Measurements from ENCODE around the gene IMMP2L.

Gene IMMP2L

GRCh38 chr7:110964775-110965174 lies 597.5 kb downstream of the IMMP2L start:
- ATAC-seq (ENCODE audit: insufficient read depth, low read depth) (no peak), DNase-seq (no peak)
- Histone ChIP-seq H3K27ac (ENCODE audit: low read length) (no peak overlapping the region), H3K36me3 (ENCODE audit: insufficient read depth, low read length) (no peaks in the 10 kb centered on the region), H3K79me2 (ENCODE audit: insufficient read depth, low read length) (no peaks in the 10 kb centered on the region), H3K4me2 (ENCODE audit: insufficient read depth, low read length) (no peak overlapping the region), H3K9ac (ENCODE audit: low read depth, low read length) (no peak overlapping the region), H4K20me1 (ENCODE audit: insufficient read depth, low read length) (no peaks in the 10 kb centered on the region), H3K4me1 (ENCODE audit: insufficient read depth, low read length) (no peaks in the 10 kb centered on the region), H2AFZ (ENCODE audit: low read depth, low read length) (no peak overlapping the region), H3K9me3 (ENCODE audit: insufficient read depth, low read length, severe bottlenecking) (no peaks in the 10 kb centered on the region), H3K4me3 (ENCODE audit: low read depth in 1 of 2, low read length in 2 of 2) (no peak overlapping the region), H3K27me3 (ENCODE audit: insufficient read depth, low read length, poor library complexity) (no peaks in the 10 kb centered on the region)
- TF ChIP-seq CTCF (IDR thresholded peaks at IDR 0.05; ENCODE audit: borderline replicate concordance, extremely low read depth, low read length, poor library complexity, severe bottlenecking) (no peak), EZH2 (IDR thresholded peaks at IDR 0.05; ENCODE audit: borderline replicate concordance, low read depth, low read length, severe bottlenecking) (no peak)

GRCh38 chr7:110962826-110963225 lies 599.5 kb downstream of the IMMP2L start:
- no peaks in the 10 kb centered on the region for H3K79me2 ChIP-seq (ENCODE audit: insufficient read depth, low read length)
- DNase-seq: no peak
- H2AFZ ChIP-seq (ENCODE audit: low read depth, low read length): no peak overlapping the region
- H3K36me3 ChIP-seq (ENCODE audit: insufficient read depth, low read length): no peaks in the 10 kb centered on the region
- no peaks in the 10 kb centered on the region for H3K27me3 ChIP-seq (ENCODE audit: insufficient read depth, low read length, poor library complexity)
- H4K20me1 ChIP-seq (ENCODE audit: insufficient read depth, low read length): no peaks in the 10 kb centered on the region
- H3K4me3 ChIP-seq (ENCODE audit: low read depth in 1 of 2, low read length in 2 of 2): no peak overlapping the region
- no peak overlapping the region for H3K9ac ChIP-seq (ENCODE audit: low read depth, low read length)
- no peaks in the 10 kb centered on the region for H3K4me1 ChIP-seq (ENCODE audit: insufficient read depth, low read length)
- no peak overlapping the region for H3K27ac ChIP-seq (ENCODE audit: low read length)
- no peak for TF ChIP-seq CTCF (IDR thresholded peaks at IDR 0.05; ENCODE audit: borderline replicate concordance, extremely low read depth, low read length, poor library complexity, severe bottlenecking)
- no peak overlapping the region for H3K4me2 ChIP-seq (ENCODE audit: insufficient read depth, low read length)
- ATAC-seq (ENCODE audit: insufficient read depth, low read depth): no peak
- no peaks in the 10 kb centered on the region for H3K9me3 ChIP-seq (ENCODE audit: insufficient read depth, low read length, severe bottlenecking)

- Histone ChIP-seq H3K27ac (ENCODE audit: low read length) (no peak overlapping the region), H4K20me1 (ENCODE audit: insufficient read depth, low read length) (no peaks in the 10 kb centered on the region), H3K27me3 (ENCODE audit: insufficient read depth, low read length, poor library complexity) (no peaks in the 10 kb centered on the region), H3K4me3 (ENCODE audit: low read depth in 1 of 2, low read length in 2 of 2) (no peak overlapping the region), H3K4me1 (ENCODE audit: insufficient read depth, low read length) (no peaks in the 10 kb centered on the region), H3K36me3 (ENCODE audit: insufficient read depth, low read length) (no peaks in the 10 kb centered on the region), H3K4me2 (ENCODE audit: insufficient read depth, low read length) (no peak overlapping the region), H2AFZ (ENCODE audit: low read depth, low read length) (no peak overlapping the region), H3K9ac (ENCODE audit: low read depth, low read length) (no peak overlapping the region), H3K9me3 (ENCODE audit: insufficient read depth, low read length, severe bottlenecking) (no peaks in the 10 kb centered on the region), H3K79me2 (ENCODE audit: insufficient read depth, low read length) (no peaks in the 10 kb centered on the region)
- DNase-seq (no peak), ATAC-seq (ENCODE audit: insufficient read depth, low read depth) (no peak)
- no peak for TF ChIP-seq EZH2 (IDR thresholded peaks at IDR 0.05; ENCODE audit: borderline replicate concordance, low read depth, low read length, severe bottlenecking)
- no peak for TF ChIP-seq CTCF (IDR thresholded peaks at IDR 0.05; ENCODE audit: borderline replicate concordance, extremely low read depth, low read length, poor library complexity, severe bottlenecking)
Measured at GRCh38 chr7:110962374-110962773, 599.9 kb downstream of the IMMP2L start.

- no peak overlapping the region for H3K9ac ChIP-seq (ENCODE audit: low read depth, low read length)
- no peak for DNase-seq
- H3K79me2 ChIP-seq (ENCODE audit: insufficient read depth, low read length): no peaks in the 10 kb centered on the region
- no peak overlapping the region for H3K4me2 ChIP-seq (ENCODE audit: insufficient read depth, low read length)
- TF ChIP-seq CTCF (IDR thresholded peaks at IDR 0.05; ENCODE audit: borderline replicate concordance, extremely low read depth, low read length, poor library complexity, severe bottlenecking): no peak
- no peak for TF ChIP-seq EZH2 (IDR thresholded peaks at IDR 0.05; ENCODE audit: borderline replicate concordance, low read depth, low read length, severe bottlenecking)
- no peaks in the 10 kb centered on the region for H3K4me1 ChIP-seq (ENCODE audit: insufficient read depth, low read length)
- H3K27me3 ChIP-seq (ENCODE audit: insufficient read depth, low read length, poor library complexity): no peaks in the 10 kb centered on the region
- no peaks in the 10 kb centered on the region for H3K36me3 ChIP-seq (ENCODE audit: insufficient read depth, low read length)
- H2AFZ ChIP-seq (ENCODE audit: low read depth, low read length): no peak overlapping the region
- ATAC-seq (ENCODE audit: insufficient read depth, low read depth): no peak
- H3K27ac ChIP-seq (ENCODE audit: low read length): no peak overlapping the region
- no peaks in the 10 kb centered on the region for H4K20me1 ChIP-seq (ENCODE audit: insufficient read depth, low read length)
- no peaks in the 10 kb centered on the region for H3K9me3 ChIP-seq (ENCODE audit: insufficient read depth, low read length, severe bottlenecking)
- H3K4me3 ChIP-seq (ENCODE audit: low read depth in 1 of 2, low read length in 2 of 2): no peak overlapping the region
Measured at GRCh38 chr7:110960811-110961210, 601.5 kb downstream of the IMMP2L start.
